Activated CD8-positive, alpha-beta T cell treated with anti-CD3 and anti-CD28 coated beads for 36 hours (primary cell): ENCODE data around the gene PRSS38. TPM values are rescaled to one million over a fixed set of nuclear protein-coding genes. Genes with fewer than 3 reads are reported as not detected.

Source experiments
- ATAC-seq: fragments of 200-7000 bp; cut with Tn5 transposase; one replicate; pipeline ENCODE4 v1.10.0; 2021; ENCODE audit warnings: mild to moderate bottlenecking, moderate library complexity
- CTCF ChIA-PET: fragments of 350-600 bp; sonication (Branson Sonifier 250); formaldehyde crosslinking; loops from one replicate; lab custom pipeline; 2021; ENCODE audit warnings: antibody characterized with exemption; lab: Charles Lee
- POLR2A ChIA-PET: fragments of 350-600 bp; sonication (Branson Sonifier 250); formaldehyde crosslinking; loops from one replicate; lab custom pipeline; 2021; ENCODE audit warnings: antibody characterized with exemption; lab: Charles Lee
- DNase-seq: peaks from one replicate; pipeline ENCODE4 v3.0.0-alpha.2; 2020
- H3K27ac Mint-ChIP-seq: one replicate; pipeline ENCODE4 v1.8.0; 2021; ENCODE audit warnings: mild to moderate bottlenecking, mixed read lengths
- H3K27me3 Mint-ChIP-seq: one replicate; pipeline ENCODE4 v1.8.0; 2021; ENCODE audit warnings: mixed read lengths
- H3K36me3 Mint-ChIP-seq: one replicate; pipeline ENCODE4 v1.8.0; 2021; ENCODE audit warnings: low read depth, mixed read lengths
- H3K4me1 Mint-ChIP-seq: one replicate; pipeline ENCODE4 v1.8.0; 2021; ENCODE audit warnings: low read depth, mixed read lengths
- H3K4me3 Mint-ChIP-seq: one replicate; pipeline ENCODE4 v1.8.0; 2021; ENCODE audit warnings: mild to moderate bottlenecking, moderate library complexity, mixed read lengths
- H3K9me3 Mint-ChIP-seq: one replicate; pipeline ENCODE4 v1.8.0; 2021; ENCODE audit warnings: mixed read lengths
- CTCF ChIP-seq: fragments of 200-600 bp; IDR thresholded peaks from one replicate; pipeline ENCODE4 v1.8.0; 2022; ENCODE audit warnings: antibody characterized with exemption, mild to moderate bottlenecking
- intact Hi-C: fragments of 100-400 bp; cut with micrococcal nuclease; formaldehyde crosslinking; loops from one replicate; pipeline ENCODE4 v1.10.0; 2022
- total RNA-seq, 2 experiments: library from RNA; stranded (reverse); gene quantifications; one replicate each; pipeline ENCODE4 v1.2.3, GENCODE V29; 2021

Gene PRSS38
- total RNA-seq, 2 experiments from 2014 or later, result not detected

- POLR2A ChIA-PET, result interaction anchor here (0.5 kb wide), 1 partner anchor 1082 kb away, joined by 3 read pairs; no protein-coding TSS in a partner anchor
- no peak for TF ChIP-seq CTCF
- CTCF ChIA-PET, result interaction anchor here (1.5 kb wide), 1 partner anchor 86 kb away, joined by 4 read pairs; no protein-coding TSS in a partner anchor
- DNase-seq (no peak), ATAC-seq (no peak)
- no peak overlapping the region for H3K27ac Mint-ChIP-seq
- H3K36me3 Mint-ChIP-seq, result peaks cover 5% of the 10 kb centered on the region
- H3K9me3 Mint-ChIP-seq, result peaks cover 24% of the 10 kb centered on the region
- no peak overlapping the region for H3K4me3 Mint-ChIP-seq
- no peaks in the 10 kb centered on the region for H3K27me3 Mint-ChIP-seq
- intact Hi-C loops, result no loop called here
- no peaks in the 10 kb centered on the region for H3K4me1 Mint-ChIP-seq
These were observed 1.4 kb downstream of the PRSS38 start for GRCh38 chr1:227816750-227817446.

- H3K36me3 Mint-ChIP-seq, result no peaks in the 10 kb centered on the region
- peaks cover 16% of the 10 kb centered on the region for H3K9me3 Mint-ChIP-seq
- no peak for ATAC-seq
- POLR2A ChIA-PET, result no interaction called here
- TF ChIP-seq CTCF, result no peak
- H3K4me3 Mint-ChIP-seq, result no peak overlapping the region
- H3K27me3 Mint-ChIP-seq, result no peaks in the 10 kb centered on the region
- peaks cover 13% of the 10 kb centered on the region for H3K4me1 Mint-ChIP-seq
- no peak overlapping the region for H3K27ac Mint-ChIP-seq
- intact Hi-C loops, result no loop called here
- DNase-seq, result no peak
- CTCF ChIA-PET, result no interaction called here
These were observed 8.1 kb downstream of the PRSS38 start for GRCh38 chr1:227823537-227823936.

- Mint-ChIP-seq H3K27me3 (no peaks in the 10 kb centered on the region), H3K4me3 (no peak overlapping the region), H3K36me3 (no peaks in the 10 kb centered on the region), H3K27ac (no peak overlapping the region), H3K9me3 (peaks cover 20% of the 10 kb centered on the region), H3K4me1 (peaks cover 15% of the 10 kb centered on the region)
- ChIA-PET CTCF (no interaction called here), POLR2A (no interaction called here)
- intact Hi-C loops, result no loop called here
- TF ChIP-seq CTCF, result no peak
- ATAC-seq, result no peak
- DNase-seq, result no peak
These were observed 8.7 kb downstream of the PRSS38 start for GRCh38 chr1:227824204-227824603.

GRCh38 chr1:227828786-227829185 lies 13.3 kb downstream of the PRSS38 start:
- Mint-ChIP-seq H3K27me3 (no peaks in the 10 kb centered on the region), H3K36me3 (no peaks in the 10 kb centered on the region), H3K27ac (no peak overlapping the region), H3K4me3 (no peak overlapping the region), H3K4me1 (peaks cover 15% of the 10 kb centered on the region), H3K9me3 (peaks cover 9% of the 10 kb centered on the region)
- ChIA-PET CTCF (no interaction called here), POLR2A (no interaction called here)
- TF ChIP-seq CTCF, result no peak
- intact Hi-C loops, result no loop called here
- no peak for ATAC-seq
- DNase-seq, result no peak

GRCh38 chr1:227838181-227838580 lies 22.7 kb downstream of the PRSS38 start:
- intact Hi-C loops, result no loop called here
- no peak overlapping the region for H3K4me3 Mint-ChIP-seq
- no peak for TF ChIP-seq CTCF
- H3K4me1 Mint-ChIP-seq, result no peaks in the 10 kb centered on the region
- H3K27ac Mint-ChIP-seq, result no peak overlapping the region
- peaks cover 1% of the 10 kb centered on the region for H3K27me3 Mint-ChIP-seq
- ATAC-seq (no peak), DNase-seq (no peak)
- POLR2A ChIA-PET, result no interaction called here
- CTCF ChIA-PET, result no interaction called here
- H3K9me3 Mint-ChIP-seq, result no peaks in the 10 kb centered on the region
- H3K36me3 Mint-ChIP-seq, result no peaks in the 10 kb centered on the region
